Measurements from ENCODE around the gene NRP2. TPM values are rescaled to one million over a fixed set of nuclear protein-coding genes. Genes with fewer than 3 reads are reported as not detected.

Gene NRP2
- total and polyA plus RNA-seq, 11 donors, result 2.0 to 57.5 (median 4.7) TPM

DNA sequence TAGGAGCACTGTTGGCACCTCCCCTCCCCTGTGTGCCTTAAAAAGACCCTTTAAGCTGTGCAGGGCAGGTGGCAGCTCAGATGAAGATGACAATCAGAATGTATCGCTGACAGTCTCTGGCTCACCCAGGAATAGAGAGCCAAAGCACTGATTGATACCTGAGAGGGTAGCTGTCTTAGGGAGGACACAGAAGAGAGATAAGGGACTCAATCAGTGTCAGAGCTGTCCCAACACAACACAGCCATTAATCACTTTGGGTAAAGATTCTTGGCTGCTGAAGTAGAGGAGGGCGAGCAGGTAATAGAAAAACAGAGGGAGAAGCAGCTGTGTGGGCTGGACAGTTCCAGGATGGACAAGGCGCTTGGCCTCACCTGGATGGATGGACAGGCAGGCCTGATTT lies 124.9 kb downstream of the NRP2 start:
- no peak overlapping the region for H3K4me3 ChIP-seq
- DNase-seq, result no peak
- TF ChIP-seq POLR2A (IDR thresholded peaks at IDR 0.05), result no peak
- H3K9me3 ChIP-seq, result no peaks in the 10 kb centered on the region
- H3K4me1 ChIP-seq, result no peaks in the 10 kb centered on the region
- intact Hi-C loops (cut with DNase I), result no loop called here
- ATAC-seq, result no peak
- no peak overlapping the region for H3K27ac ChIP-seq
- H3K27me3 ChIP-seq, result no peaks in the 10 kb centered on the region
- WGBS, 4 donors, result 88 to 92% (median 88%) methylated on average over 3 of the region's 3 CpGs
- H3K36me3 ChIP-seq, result no peaks in the 10 kb centered on the region

DNA sequence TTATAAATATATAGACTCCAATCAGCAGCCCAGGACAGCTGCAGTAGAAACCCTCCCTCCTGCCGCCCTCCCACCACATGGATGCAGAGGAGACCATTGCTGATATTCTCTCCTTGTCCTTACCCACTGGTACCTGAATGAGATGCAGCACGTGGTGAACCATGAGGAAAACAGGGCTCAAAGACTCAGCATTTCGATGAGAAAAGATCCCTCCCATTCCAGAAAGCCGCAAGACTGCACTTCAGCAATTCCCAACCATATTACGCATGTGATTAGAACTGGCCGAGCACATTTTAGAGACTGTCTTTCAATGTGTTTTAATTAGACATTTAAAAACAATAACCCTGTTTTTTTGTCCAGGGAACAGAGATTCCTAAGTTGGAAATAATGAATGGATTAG lies 125.5 kb downstream of the NRP2 start:
- H3K9me3 ChIP-seq, result no peaks in the 10 kb centered on the region
- ATAC-seq, result no peak
- TF ChIP-seq, protein P1, sequence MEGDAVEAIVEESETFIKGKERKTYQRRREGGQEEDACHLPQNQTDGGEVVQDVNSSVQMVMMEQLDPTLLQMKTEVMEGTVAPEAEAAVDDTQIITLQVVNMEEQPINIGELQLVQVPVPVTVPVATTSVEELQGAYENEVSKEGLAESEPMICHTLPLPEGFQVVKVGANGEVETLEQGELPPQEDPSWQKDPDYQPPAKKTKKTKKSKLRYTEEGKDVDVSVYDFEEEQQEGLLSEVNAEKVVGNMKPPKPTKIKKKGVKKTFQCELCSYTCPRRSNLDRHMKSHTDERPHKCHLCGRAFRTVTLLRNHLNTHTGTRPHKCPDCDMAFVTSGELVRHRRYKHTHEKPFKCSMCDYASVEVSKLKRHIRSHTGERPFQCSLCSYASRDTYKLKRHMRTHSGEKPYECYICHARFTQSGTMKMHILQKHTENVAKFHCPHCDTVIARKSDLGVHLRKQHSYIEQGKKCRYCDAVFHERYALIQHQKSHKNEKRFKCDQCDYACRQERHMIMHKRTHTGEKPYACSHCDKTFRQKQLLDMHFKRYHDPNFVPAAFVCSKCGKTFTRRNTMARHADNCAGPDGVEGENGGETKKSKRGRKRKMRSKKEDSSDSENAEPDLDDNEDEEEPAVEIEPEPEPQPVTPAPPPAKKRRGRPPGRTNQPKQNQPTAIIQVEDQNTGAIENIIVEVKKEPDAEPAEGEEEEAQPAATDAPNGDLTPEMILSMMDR (IDR thresholded peaks at IDR 0.05), result no peak
- no peak for TF ChIP-seq POLR2A (IDR thresholded peaks at IDR 0.05)
- intact Hi-C loops (cut with DNase I), result no loop called here
- H3K36me3 ChIP-seq, result no peaks in the 10 kb centered on the region
- H3K27me3 ChIP-seq, result no peaks in the 10 kb centered on the region
- no peak for DNase-seq
- no peak overlapping the region for H3K27ac ChIP-seq
- no peak overlapping the region for H3K4me3 ChIP-seq
- WGBS, 4 donors, result 84 to 92% (median 89%) methylated on average over 6 of the region's 6 CpGs
- H3K4me1 ChIP-seq, result no peaks in the 10 kb centered on the region

DNA sequence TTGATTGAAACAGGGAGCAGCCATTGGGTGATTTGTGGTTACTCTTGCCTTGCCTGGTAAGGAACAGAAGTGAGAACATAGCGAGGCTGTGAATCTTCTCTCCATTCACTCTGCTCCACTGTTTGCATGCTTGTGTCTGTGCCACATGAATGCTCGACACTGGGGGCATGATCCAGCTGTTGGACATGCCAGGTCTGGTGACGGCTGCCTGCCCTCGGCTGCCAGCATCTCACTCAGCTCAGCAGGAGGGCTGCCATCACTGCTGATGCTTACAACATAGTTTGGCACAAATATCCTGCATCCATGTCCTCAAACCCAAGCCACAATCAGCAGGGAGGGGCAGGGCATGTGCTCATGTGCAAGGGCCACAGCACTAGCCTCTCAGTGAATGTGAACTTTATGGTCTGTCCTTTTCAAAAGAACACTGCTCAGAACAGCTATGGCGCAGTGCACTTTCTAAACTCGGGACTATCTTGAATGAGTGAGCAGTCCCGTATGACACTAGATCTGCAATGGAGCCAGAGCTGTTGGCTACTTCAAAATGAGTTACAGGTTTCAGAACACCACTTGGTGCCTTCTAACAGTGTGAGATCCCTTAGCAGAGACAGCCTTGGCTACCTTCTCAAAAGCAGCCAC lies 126.3 kb downstream of the NRP2 start:
- 67 to 79% (median 75%) methylated on average over 7 of the region's 7 CpGs for WGBS, 4 donors
- Histone ChIP-seq H3K9me3 (peaks cover 0 to 3% (median 0%) of the 10 kb centered on the region in 12 donors), H3K36me3 (no peaks in the 10 kb centered on the region), H3K4me3 (no peak overlapping the region), H3K27ac (no peak overlapping the region), H3K27me3 (no peaks in the 10 kb centered on the region), H3K4me1 (no peaks in the 10 kb centered on the region)
- TF ChIP-seq POLR2A (IDR thresholded peaks at IDR 0.05), result no peak
- TF ChIP-seq, protein P1 (IDR thresholded peaks at IDR 0.05), result no peak
- ATAC-seq (peak in 3 of 4 donors; percentile 46 to 70 (median 57)), DNase-seq (peak in 1 of 5 donors; percentile 36)
- intact Hi-C loops (cut with DNase I), result no loop called here

DNA sequence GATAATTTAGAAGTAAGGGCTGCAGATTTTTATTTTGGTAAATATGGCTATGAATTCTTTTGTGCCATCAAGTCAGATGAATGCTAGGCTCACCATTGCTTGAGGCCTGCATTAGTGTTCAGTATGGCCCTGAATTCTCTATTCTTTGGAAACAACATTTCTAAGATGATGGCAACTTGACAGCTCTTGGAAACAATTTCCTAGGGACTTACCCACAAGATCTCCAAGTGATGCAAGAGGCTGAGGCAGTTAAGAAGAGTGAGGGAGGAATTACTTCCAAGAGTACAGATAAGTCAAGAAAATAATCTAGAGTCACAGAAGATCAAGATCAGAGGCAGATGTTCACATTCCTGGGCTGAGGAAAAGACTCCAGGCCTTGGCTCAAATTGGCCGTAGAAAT lies 129.1 kb downstream of the NRP2 start:
- intact Hi-C loops (cut with DNase I), result no loop called here
- ATAC-seq, result no peak
- TF ChIP-seq, protein P1 (IDR thresholded peaks at IDR 0.05), result no peak
- Histone ChIP-seq H3K27me3 (no peaks in the 10 kb centered on the region), H3K27ac (no peak overlapping the region), H3K9me3 (peaks cover 0 to 6% (median 0%) of the 10 kb centered on the region in 12 donors), H3K36me3 (no peaks in the 10 kb centered on the region), H3K4me1 (no peaks in the 10 kb centered on the region), H3K4me3 (no peak overlapping the region)
- no peak for DNase-seq
- 76 to 96% (median 89%) methylated on average over 1 of the region's 1 CpG for WGBS, 4 donors

DNA sequence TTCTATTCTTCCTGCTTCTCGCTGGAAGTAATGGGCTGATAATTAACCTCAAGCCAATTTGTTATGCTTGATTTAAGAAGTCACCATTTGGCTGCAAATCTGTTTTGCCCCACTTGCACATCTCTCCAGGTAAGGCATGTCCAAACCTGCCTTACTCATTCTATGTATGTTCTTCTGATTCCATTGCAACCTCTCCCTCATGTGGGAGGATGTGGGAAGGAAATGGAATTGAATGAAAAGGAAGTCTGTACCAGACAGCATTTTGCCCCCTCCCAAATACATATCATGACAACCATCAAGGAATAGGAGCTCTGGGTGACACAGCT lies 131.7 kb downstream of the NRP2 start:
- WGBS, 4 donors, result 80 to 86% (median 84%) methylated on average over 1 of the region's 1 CpG
- no peaks in the 10 kb centered on the region for H3K36me3 ChIP-seq
- TF ChIP-seq POLR2A (IDR thresholded peaks at IDR 0.05), result no peak
- TF ChIP-seq, protein P1 (IDR thresholded peaks at IDR 0.05), result no peak
- intact Hi-C loops (cut with DNase I), result no loop called here
- H3K27me3 ChIP-seq, result peaks cover 0 to 2% (median 0%) of the 10 kb centered on the region in 9 donors
- H3K4me3 ChIP-seq, result no peak overlapping the region
- ATAC-seq (no peak), DNase-seq (no peak)
- H3K4me1 ChIP-seq, result no peaks in the 10 kb centered on the region
- H3K27ac ChIP-seq, result no peak overlapping the region
- H3K9me3 ChIP-seq, result peaks cover 0 to 6% (median 0%) of the 10 kb centered on the region in 12 donors
